Panc1 (cell line): ENCODE data around the gene HK3. TPM values are rescaled to one million over a fixed set of nuclear protein-coding genes. Genes with fewer than 3 reads are reported as not detected.

ENCODE experiments used
- ATAC-seq: fragments of 200-7000 bp; cut with Tn5 transposase; 2 replicates; pipeline ENCODE4 v1.9.1; 2020; ENCODE audit warnings: mild to moderate bottlenecking, moderate library complexity
- BruUV-seq: library from RNA; stranded (reverse); fragments of 400-500 nt; replicated peaks from 2 replicates; lab custom pipeline; 2021; lab: Mats Ljungman, UMichigan
- CTCF ChIA-PET: fragments of 300-600 bp; sonication (Branson Sonifier 250); formaldehyde crosslinking; loops from one replicate; lab custom pipeline; 2022; ENCODE audit warnings: antibody characterized with exemption; lab: Charles Lee
- POLR2A ChIA-PET: fragments of 300-600 bp; sonication (Branson Sonifier 250); formaldehyde crosslinking; loops from one replicate; lab custom pipeline; 2022; ENCODE audit warnings: antibody characterized with exemption; lab: Charles Lee
- DNase-seq: peaks from one replicate; pipeline ENCODE4 v3.0.0-alpha.2; 2010; ENCODE audit warnings: low read depth, low spot score
- H3K27ac ChIP-seq: 2 replicates; pipeline ENCODE4 v1.5.1; 2011; ENCODE audit warnings: mild to moderate bottlenecking, low read length, inconsistent platforms
- H3K27me3 ChIP-seq: fragments of 200-500 bp; sonication (Bioruptor generic); 2 replicates; pipeline ENCODE4 v1.6.0; 2014; ENCODE audit warnings: low read length, inconsistent platforms; ENCODE audit not compliant: control insufficient read depth, insufficient read depth
- H3K36me3 ChIP-seq: fragments of 200-500 bp; sonication (Bioruptor generic); 2 replicates; pipeline ENCODE4 v1.5.1; 2014; ENCODE audit warnings: inconsistent platforms, mild to moderate bottlenecking, low read length, moderate library complexity; ENCODE audit not compliant: control insufficient read depth, insufficient read depth
- H3K4me1 ChIP-seq: 2 replicates; pipeline ENCODE4 v1.5.1; 2011; ENCODE audit warnings: inconsistent platforms, mild to moderate bottlenecking, low read length, moderate library complexity; ENCODE audit not compliant: control insufficient read depth, insufficient read depth
- H3K4me3 ChIP-seq, 2 experiments: 2 replicates each; pipeline ENCODE4 v1.5.1; 2011 to 2012; ENCODE audit warnings: low read depth in 2 of 2, low read length in 2 of 2, mild to moderate bottlenecking in 2 of 2, inconsistent platforms in 1 of 2, moderate library complexity in 1 of 2
- H3K9me3 ChIP-seq: fragments of 200-500 bp; sonication (Bioruptor generic); 2 replicates; pipeline ENCODE4 v1.5.1; 2014; ENCODE audit warnings: low read depth, mild to moderate bottlenecking, inconsistent platforms, low read length, moderate library complexity; ENCODE audit not compliant: control insufficient read depth, insufficient read depth
- CTCF ChIP-seq: fragments of 450-650 bp; IDR thresholded peaks from 2 replicates; pipeline ENCODE4 v1.5.1; 2017; ENCODE audit warnings: mild to moderate bottlenecking
- POLR2AphosphoS5 ChIP-seq: IDR thresholded peaks from 2 replicates; pipeline ENCODE4 v1.6.1; 2012; ENCODE audit warnings: mild to moderate bottlenecking, low read depth, low read length, moderate library complexity
- SIN3A ChIP-seq: IDR thresholded peaks from 2 replicates; pipeline ENCODE4 v1.6.1; 2012; ENCODE audit warnings: low read depth, mild to moderate bottlenecking, low read length, moderate library complexity, borderline replicate concordance; ENCODE audit not compliant: insufficient read depth
- TCF7L2 ChIP-seq: IDR thresholded peaks from 2 replicates; pipeline ENCODE4 v1.6.1; 2011; ENCODE audit warnings: mild to moderate bottlenecking, low read depth, low read length, inconsistent platforms
- in situ Hi-C: cut with HindIII; loops from 2 replicates; pipeline ENCODE4 v1.10.0; 2016; ENCODE audit warnings: low sequenced_read_pairs, low pct_unique_long_range_greater_than_20kb
- intact Hi-C: fragments of 100-400 bp; cut with micrococcal nuclease; formaldehyde crosslinking; loops from one replicate; pipeline ENCODE4 v1.10.0; 2022; ENCODE audit not compliant: unreplicated experiment
- total RNA-seq: library from RNA; stranded (reverse); gene quantifications from one replicate; pipeline ENCODE4 v1.2.1, GENCODE V29; 2021; ENCODE audit not compliant: unreplicated experiment
- TF ChIP-seq, protein P1 (sequence below), 2 experiments: IDR thresholded peaks; 2 replicates each; pipeline ENCODE4 v1.6.1; 2011 to 2012; ENCODE audit warnings: low read depth in 2 of 2, control low read depth in 1 of 2, low read length in 1 of 2, mild to moderate bottlenecking in 1 of 2, moderate library complexity in 1 of 2; ENCODE audit not compliant: insufficient read depth in 1 of 2

Gene HK3
- total RNA-seq, 1 experiment from 2014 or later = not detected

GRCh38 chr5:176875783-176876505 is 23.2 kb downstream of the HK3 start:
- ATAC-seq = 0 out of 2 replicates have a peak, but pooled peaks have one; percentile 23
- Histone ChIP-seq H3K4me1 (no peaks in the 10 kb centered on the region), H3K9me3 (no peaks in the 10 kb centered on the region), H3K27me3 (no peaks in the 10 kb centered on the region), H3K36me3 (no peaks in the 10 kb centered on the region), H3K4me3 (no peak overlapping the region), H3K27ac (no peak overlapping the region)
- ChIA-PET CTCF (interaction anchor here (1.0 kb wide), 1 partner anchor 215 kb away, joined by 3 read pairs; no protein-coding TSS in a partner anchor), POLR2A (no interaction called here)
- DNase-seq = no peak
- intact Hi-C loops = no loop called here
- BruUV-seq = no TSS peak
- TF ChIP-seq POLR2AphosphoS5 (no peak), CTCF (no peak), SIN3A (no peak), TCF7L2 (no peak)
- TF ChIP-seq, protein P1, sequence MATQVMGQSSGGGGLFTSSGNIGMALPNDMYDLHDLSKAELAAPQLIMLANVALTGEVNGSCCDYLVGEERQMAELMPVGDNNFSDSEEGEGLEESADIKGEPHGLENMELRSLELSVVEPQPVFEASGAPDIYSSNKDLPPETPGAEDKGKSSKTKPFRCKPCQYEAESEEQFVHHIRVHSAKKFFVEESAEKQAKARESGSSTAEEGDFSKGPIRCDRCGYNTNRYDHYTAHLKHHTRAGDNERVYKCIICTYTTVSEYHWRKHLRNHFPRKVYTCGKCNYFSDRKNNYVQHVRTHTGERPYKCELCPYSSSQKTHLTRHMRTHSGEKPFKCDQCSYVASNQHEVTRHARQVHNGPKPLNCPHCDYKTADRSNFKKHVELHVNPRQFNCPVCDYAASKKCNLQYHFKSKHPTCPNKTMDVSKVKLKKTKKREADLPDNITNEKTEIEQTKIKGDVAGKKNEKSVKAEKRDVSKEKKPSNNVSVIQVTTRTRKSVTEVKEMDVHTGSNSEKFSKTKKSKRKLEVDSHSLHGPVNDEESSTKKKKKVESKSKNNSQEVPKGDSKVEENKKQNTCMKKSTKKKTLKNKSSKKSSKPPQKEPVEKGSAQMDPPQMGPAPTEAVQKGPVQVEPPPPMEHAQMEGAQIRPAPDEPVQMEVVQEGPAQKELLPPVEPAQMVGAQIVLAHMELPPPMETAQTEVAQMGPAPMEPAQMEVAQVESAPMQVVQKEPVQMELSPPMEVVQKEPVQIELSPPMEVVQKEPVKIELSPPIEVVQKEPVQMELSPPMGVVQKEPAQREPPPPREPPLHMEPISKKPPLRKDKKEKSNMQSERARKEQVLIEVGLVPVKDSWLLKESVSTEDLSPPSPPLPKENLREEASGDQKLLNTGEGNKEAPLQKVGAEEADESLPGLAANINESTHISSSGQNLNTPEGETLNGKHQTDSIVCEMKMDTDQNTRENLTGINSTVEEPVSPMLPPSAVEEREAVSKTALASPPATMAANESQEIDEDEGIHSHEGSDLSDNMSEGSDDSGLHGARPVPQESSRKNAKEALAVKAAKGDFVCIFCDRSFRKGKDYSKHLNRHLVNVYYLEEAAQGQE (IDR thresholded peaks at IDR 0.05; ENCODE audit: insufficient read depth in 1 of 2, low read depth in 2 of 2, low read length in 1 of 2) = no peak
- in situ Hi-C loops = no loop called here

DNA sequence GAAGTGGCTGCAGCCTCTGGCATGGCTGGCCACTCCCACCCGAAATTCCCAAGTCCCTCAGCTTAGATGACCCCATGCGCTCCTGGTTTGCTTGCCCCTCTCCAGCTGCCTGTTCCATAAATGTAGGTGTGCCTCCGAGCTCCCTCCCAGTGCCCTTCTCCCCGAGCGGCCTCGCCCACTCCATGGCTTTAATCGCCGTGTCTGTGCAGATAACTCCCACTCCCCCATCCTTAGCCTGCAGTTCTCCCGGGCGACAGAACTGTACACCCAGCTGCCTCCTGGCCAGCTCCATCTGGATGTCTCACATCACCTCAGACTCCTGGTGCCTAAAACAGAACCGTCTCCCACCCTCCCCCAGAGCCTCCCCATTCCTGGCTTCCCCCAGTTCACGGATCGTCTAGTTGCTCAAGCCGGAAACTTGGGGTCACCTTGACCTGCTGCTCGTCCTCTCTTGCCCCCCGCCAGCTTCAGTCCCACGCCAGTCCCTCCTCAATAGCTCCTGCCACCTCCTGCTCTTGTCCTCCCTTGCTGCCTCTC is 24.1 kb downstream of the HK3 start:
- ATAC-seq = no peak
- DNase-seq = no peak
- no peaks in the 10 kb centered on the region for H3K4me1 ChIP-seq
- no peaks in the 10 kb centered on the region for H3K36me3 ChIP-seq
- POLR2A ChIA-PET = no interaction called here
- in situ Hi-C loops (no loop called here), intact Hi-C loops (no loop called here)
- H3K27me3 ChIP-seq = no peaks in the 10 kb centered on the region
- BruUV-seq = no TSS peak
- TF ChIP-seq, protein P1 (IDR thresholded peaks at IDR 0.05; ENCODE audit: insufficient read depth in 1 of 2, low read depth in 2 of 2, low read length in 1 of 2) = no peak
- no peak for TF ChIP-seq POLR2AphosphoS5
- H3K27ac ChIP-seq = no peak overlapping the region
- H3K4me3 ChIP-seq = no peak overlapping the region
- CTCF ChIA-PET = interaction anchor here (1.0 to 1.1 kb wide), 2 partner anchors 71 to 214 kb away, joined by 3 read pairs; no protein-coding TSS in a partner anchor
- no peaks in the 10 kb centered on the region for H3K9me3 ChIP-seq
